ENCODE measurements around the gene SLC16A2.

DNA sequence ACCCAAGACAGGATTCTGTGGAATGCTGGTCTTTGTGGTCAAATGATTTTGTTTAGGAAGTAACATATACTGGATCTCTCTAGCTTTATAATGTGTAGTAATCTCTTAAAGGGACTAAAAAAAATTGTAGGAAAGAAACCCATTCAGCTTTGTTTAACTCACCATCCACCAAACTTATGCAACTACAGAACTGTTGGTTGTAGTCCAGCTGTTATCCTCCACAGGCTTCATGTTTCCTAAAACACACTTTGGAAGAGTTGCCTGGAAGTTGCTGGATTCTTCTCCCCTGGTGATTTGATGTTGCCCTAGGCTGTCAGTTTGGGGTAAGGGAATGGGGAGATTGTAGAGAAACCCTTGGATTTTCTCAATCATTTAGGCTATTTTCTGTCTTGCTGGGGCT, 103.8 kb downstream of the SLC16A2 start:
- TF ChIP-seq, protein P1, sequence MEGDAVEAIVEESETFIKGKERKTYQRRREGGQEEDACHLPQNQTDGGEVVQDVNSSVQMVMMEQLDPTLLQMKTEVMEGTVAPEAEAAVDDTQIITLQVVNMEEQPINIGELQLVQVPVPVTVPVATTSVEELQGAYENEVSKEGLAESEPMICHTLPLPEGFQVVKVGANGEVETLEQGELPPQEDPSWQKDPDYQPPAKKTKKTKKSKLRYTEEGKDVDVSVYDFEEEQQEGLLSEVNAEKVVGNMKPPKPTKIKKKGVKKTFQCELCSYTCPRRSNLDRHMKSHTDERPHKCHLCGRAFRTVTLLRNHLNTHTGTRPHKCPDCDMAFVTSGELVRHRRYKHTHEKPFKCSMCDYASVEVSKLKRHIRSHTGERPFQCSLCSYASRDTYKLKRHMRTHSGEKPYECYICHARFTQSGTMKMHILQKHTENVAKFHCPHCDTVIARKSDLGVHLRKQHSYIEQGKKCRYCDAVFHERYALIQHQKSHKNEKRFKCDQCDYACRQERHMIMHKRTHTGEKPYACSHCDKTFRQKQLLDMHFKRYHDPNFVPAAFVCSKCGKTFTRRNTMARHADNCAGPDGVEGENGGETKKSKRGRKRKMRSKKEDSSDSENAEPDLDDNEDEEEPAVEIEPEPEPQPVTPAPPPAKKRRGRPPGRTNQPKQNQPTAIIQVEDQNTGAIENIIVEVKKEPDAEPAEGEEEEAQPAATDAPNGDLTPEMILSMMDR (IDR thresholded peaks at IDR 0.05 in 2 of 3, conservative IDR thresholded peaks at IDR 0.05 in 1 of 3; ENCODE audit: borderline replicate concordance in 1 of 3, insufficient read depth in 1 of 3, low read depth in 2 of 3, low read length in 2 of 3) = no peak
- TF ChIP-seq POLR2AphosphoS5 (IDR thresholded peaks at IDR 0.05; ENCODE audit: low read depth, low read length) (no peak), RAD21 (IDR thresholded peaks at IDR 0.05; ENCODE audit: low read depth) (no peak), POLR2A (IDR thresholded peaks at IDR 0.05; ENCODE audit: borderline replicate concordance, extremely low read depth, insufficient read depth, insufficient read length) (no peak), EZH2phosphoT487 (IDR thresholded peaks at IDR 0.05; ENCODE audit: borderline replicate concordance) (no peak), EGR1 (IDR thresholded peaks at IDR 0.05; ENCODE audit: low read depth) (no peak), EZH2 (IDR thresholded peaks at IDR 0.05) (no peak)
- TF ChIP-seq, protein P2, sequence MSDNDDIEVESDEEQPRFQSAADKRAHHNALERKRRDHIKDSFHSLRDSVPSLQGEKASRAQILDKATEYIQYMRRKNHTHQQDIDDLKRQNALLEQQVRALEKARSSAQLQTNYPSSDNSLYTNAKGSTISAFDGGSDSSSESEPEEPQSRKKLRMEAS (IDR thresholded peaks at IDR 0.05) = no peak
- TF ChIP-seq, protein P3, sequence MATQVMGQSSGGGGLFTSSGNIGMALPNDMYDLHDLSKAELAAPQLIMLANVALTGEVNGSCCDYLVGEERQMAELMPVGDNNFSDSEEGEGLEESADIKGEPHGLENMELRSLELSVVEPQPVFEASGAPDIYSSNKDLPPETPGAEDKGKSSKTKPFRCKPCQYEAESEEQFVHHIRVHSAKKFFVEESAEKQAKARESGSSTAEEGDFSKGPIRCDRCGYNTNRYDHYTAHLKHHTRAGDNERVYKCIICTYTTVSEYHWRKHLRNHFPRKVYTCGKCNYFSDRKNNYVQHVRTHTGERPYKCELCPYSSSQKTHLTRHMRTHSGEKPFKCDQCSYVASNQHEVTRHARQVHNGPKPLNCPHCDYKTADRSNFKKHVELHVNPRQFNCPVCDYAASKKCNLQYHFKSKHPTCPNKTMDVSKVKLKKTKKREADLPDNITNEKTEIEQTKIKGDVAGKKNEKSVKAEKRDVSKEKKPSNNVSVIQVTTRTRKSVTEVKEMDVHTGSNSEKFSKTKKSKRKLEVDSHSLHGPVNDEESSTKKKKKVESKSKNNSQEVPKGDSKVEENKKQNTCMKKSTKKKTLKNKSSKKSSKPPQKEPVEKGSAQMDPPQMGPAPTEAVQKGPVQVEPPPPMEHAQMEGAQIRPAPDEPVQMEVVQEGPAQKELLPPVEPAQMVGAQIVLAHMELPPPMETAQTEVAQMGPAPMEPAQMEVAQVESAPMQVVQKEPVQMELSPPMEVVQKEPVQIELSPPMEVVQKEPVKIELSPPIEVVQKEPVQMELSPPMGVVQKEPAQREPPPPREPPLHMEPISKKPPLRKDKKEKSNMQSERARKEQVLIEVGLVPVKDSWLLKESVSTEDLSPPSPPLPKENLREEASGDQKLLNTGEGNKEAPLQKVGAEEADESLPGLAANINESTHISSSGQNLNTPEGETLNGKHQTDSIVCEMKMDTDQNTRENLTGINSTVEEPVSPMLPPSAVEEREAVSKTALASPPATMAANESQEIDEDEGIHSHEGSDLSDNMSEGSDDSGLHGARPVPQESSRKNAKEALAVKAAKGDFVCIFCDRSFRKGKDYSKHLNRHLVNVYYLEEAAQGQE (IDR thresholded peaks at IDR 0.05; ENCODE audit: low read depth) = no peak

Data from HCT116 (cell line).